IPS DF 6.9 (cell line): ENCODE results near the gene ADGRG6.

Experiments
- DNase-seq: peaks from one replicate; pipeline ENCODE4 v3.0.0-alpha.2; 2013; ENCODE audit warnings: low read depth, low spot score
- H3K27ac ChIP-seq: one replicate; pipeline ENCODE4 v1.5.1; 2013; ENCODE audit warnings: low read length, control low read depth
- H3K27me3 ChIP-seq: 2 replicates; pipeline ENCODE4 v1.6.1; 2013; ENCODE audit warnings: mild to moderate bottlenecking, low read length; ENCODE audit not compliant: control insufficient read depth, insufficient read depth
- H3K36me3 ChIP-seq: 2 replicates; pipeline ENCODE4 v1.6.1; 2013; ENCODE audit warnings: low read length; ENCODE audit not compliant: control insufficient read depth, insufficient read depth
- H3K4me1 ChIP-seq: 2 replicates; pipeline ENCODE4 v1.6.1; 2013; ENCODE audit warnings: low read length; ENCODE audit not compliant: control insufficient read depth, insufficient read depth
- H3K4me3 ChIP-seq: 2 replicates; pipeline ENCODE4 v1.5.1; 2013; ENCODE audit warnings: mild to moderate bottlenecking, low read length
- H3K9me3 ChIP-seq: 2 replicates; pipeline ENCODE4 v1.6.1; 2013; ENCODE audit warnings: low read length, inconsistent platforms; ENCODE audit not compliant: control insufficient read depth, insufficient read depth
- WGBS: extraction: QIAGEN DNeasy Blood & Tissue Kit; methylation state at CpG from one replicate; pipeline ENCODE4 v1.1.7; 2013; ENCODE audit warnings: mixed read lengths, missing lambda C conversion rate; ENCODE audit not compliant: insufficient read length, insufficient coverage; 5-methylcytosine and 5-hydroxymethylcytosine counted together

Gene ADGRG6

DNA sequence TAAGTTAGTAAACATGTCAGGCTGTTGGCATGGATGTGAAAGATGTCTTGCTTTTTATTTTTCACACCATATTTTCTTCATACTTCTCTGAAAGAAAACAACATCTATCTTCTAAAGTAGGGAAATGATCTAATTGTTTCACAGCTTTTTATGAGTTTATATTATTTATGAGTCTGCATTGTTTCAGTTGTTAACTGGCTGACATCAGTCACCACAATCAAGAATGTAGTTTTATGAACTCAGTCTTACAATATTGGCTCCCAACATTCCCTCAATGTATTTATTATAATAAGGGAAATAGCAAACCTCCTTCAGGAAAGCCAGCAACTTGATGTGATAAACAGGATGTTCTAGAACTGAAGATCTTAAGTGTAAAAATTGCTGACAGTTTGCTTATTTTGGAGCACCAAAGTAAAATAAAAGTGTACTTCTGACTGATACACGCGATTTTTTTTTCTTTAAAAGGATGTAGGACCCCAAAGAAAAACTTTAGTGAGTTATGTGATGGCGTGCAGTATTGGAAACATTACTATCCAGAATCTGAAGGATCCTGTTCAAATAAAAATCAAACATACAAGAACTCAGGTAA, 106.0 kb downstream of the ADGRG6 start:
- no peak for DNase-seq
- H3K4me1 ChIP-seq = no peaks in the 10 kb centered on the region
- H3K9me3 ChIP-seq = no peaks in the 10 kb centered on the region
- H3K36me3 ChIP-seq = no peaks in the 10 kb centered on the region
- H3K27ac ChIP-seq = no peak overlapping the region
- H3K4me3 ChIP-seq = no peak overlapping the region
- no CpG with 5 or more reads among the region's 3 CpGs for WGBS
- H3K27me3 ChIP-seq = no peaks in the 10 kb centered on the region

DNA sequence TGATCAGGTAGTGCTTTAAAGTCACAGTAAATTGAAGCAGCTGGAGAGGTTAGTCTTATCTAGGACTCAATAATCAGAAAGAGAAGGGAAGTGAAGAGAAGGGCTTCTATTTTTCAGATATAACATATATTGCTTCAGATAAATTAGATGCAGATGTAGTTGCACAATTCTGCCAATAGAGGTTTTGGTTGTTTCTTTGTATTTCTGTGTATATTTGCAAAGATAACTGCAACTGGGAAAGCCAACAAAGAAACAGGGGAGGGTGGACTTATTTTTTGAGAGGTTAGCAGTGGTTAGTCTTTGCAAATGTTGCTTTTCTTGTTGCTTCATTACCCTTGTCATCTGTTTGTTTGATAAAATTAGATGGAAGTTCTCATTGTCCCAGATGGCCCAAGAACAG, 106.6 kb downstream of the ADGRG6 start:
- Histone ChIP-seq H3K4me3 (no peak overlapping the region), H3K27me3 (no peaks in the 10 kb centered on the region), H3K9me3 (no peaks in the 10 kb centered on the region), H3K36me3 (no peaks in the 10 kb centered on the region), H3K4me1 (no peaks in the 10 kb centered on the region), H3K27ac (no peak overlapping the region)
- DNase-seq = no peak

DNA sequence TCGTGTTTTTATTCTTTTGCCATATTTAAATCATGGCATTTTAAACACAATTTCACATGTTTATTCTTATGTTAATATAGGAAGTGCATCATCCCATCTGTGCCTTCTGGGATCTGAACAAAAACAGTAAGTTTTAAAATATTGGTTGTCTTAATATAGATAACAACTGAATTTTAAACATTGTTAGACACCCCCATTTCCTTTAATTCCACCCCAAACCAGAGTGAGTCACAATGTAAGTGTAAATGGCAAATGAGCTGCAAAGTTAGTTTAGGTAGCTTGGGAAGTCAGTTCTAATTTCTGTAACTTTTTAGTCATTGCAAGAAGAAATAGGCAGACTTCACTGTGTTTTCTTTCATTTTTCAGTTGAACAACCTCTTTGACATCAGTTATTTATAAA, 108.0 kb downstream of the ADGRG6 start:
- DNase-seq = no peak
- H3K36me3 ChIP-seq = no peaks in the 10 kb centered on the region
- 0 out of 2 replicates have a peak, but pooled peaks cover 1% of the 10 kb centered on the region for H3K4me1 ChIP-seq
- H3K4me3 ChIP-seq = no peak overlapping the region
- WGBS = no CpG with 5 or more reads among the region's 1 CpG
- H3K27ac ChIP-seq = no peak overlapping the region
- no peaks in the 10 kb centered on the region for H3K9me3 ChIP-seq
- H3K27me3 ChIP-seq = no peaks in the 10 kb centered on the region

- no peak for DNase-seq
- no CpG with 5 or more reads among the region's 2 CpGs for WGBS
- H3K4me3 ChIP-seq = no peak overlapping the region
- H3K27me3 ChIP-seq = no peaks in the 10 kb centered on the region
- no peaks in the 10 kb centered on the region for H3K36me3 ChIP-seq
- H3K27ac ChIP-seq = no peak overlapping the region
- 0 out of 2 replicates have a peak, but pooled peaks cover 1% of the 10 kb centered on the region for H3K4me1 ChIP-seq
- H3K9me3 ChIP-seq = no peaks in the 10 kb centered on the region
These were observed 109.3 kb downstream of the ADGRG6 start for GRCh38 chr6:142411145-142411544.

DNA sequence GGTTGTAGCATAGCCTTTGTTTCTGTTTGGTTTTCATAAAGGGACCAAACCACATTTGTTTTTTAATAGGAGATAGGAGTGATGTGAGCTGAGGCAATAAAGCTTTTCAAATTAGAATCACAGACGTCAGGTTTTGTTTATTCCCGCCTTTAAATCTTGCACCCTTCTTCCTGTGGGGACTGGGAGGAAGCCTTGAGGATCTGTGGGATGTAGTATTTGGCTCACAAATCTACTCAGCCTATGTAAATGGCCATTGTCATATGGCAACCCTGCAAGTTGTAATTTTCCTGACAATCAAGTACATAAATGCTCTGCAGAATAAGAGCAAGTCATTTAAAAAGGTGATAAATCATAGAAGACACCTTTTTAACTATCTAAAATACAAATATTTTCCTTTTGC, 110.4 kb downstream of the ADGRG6 start:
- Histone ChIP-seq H3K36me3 (no peaks in the 10 kb centered on the region), H3K9me3 (no peaks in the 10 kb centered on the region), H3K4me3 (no peak overlapping the region), H3K27ac (no peak overlapping the region), H3K27me3 (no peaks in the 10 kb centered on the region), H3K4me1 (0 out of 2 replicates have a peak, but pooled peaks cover 1% of the 10 kb centered on the region)
- WGBS = no CpG with 5 or more reads among the region's 2 CpGs
- DNase-seq = no peak

- no CpG with 5 or more reads among the region's 2 CpGs for WGBS
- Histone ChIP-seq H3K4me1 (0 out of 2 replicates have a peak, but pooled peaks cover 1% of the 10 kb centered on the region), H3K36me3 (no peaks in the 10 kb centered on the region), H3K4me3 (no peak overlapping the region), H3K27me3 (no peaks in the 10 kb centered on the region), H3K9me3 (no peaks in the 10 kb centered on the region), H3K27ac (no peak overlapping the region)
- no peak for DNase-seq
These were observed 110.9 kb downstream of the ADGRG6 start for GRCh38 chr6:142412658-142413057.

DNA sequence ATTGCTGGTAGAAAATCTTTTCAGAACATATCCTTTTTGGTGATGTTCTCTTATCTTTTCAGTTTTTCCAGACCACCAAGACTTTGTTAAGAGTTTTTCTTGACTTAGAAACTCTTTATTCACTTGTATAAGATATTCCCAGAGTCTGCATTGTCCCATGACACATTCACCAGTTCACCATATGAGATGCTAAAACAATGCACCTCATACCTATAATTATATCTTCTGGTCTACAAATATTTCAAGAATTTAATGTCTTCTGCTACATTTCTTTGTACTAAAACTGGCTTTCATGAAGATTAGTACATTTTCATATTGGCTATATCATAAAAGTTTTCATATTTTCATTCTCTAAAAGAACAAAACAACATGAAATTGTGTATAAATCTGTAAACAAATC, 111.3 kb downstream of the ADGRG6 start:
- Histone ChIP-seq H3K9me3 (no peaks in the 10 kb centered on the region), H3K4me3 (no peak overlapping the region), H3K27me3 (no peaks in the 10 kb centered on the region), H3K27ac (no peak overlapping the region), H3K4me1 (0 out of 2 replicates have a peak, but pooled peaks cover 1% of the 10 kb centered on the region), H3K36me3 (no peaks in the 10 kb centered on the region)
- DNase-seq = no peak

- H3K27ac ChIP-seq = no peak overlapping the region
- WGBS = no CpG with 5 or more reads among the region's 8 CpGs
- no peak for DNase-seq
- H3K4me3 ChIP-seq = no peak overlapping the region
- no peaks in the 10 kb centered on the region for H3K9me3 ChIP-seq
- 0 out of 2 replicates have a peak, but pooled peaks cover 1% of the 10 kb centered on the region for H3K4me1 ChIP-seq
- no peaks in the 10 kb centered on the region for H3K27me3 ChIP-seq
- H3K36me3 ChIP-seq = no peaks in the 10 kb centered on the region
These were observed 112.8 kb downstream of the ADGRG6 start for GRCh38 chr6:142414462-142415250.

DNA sequence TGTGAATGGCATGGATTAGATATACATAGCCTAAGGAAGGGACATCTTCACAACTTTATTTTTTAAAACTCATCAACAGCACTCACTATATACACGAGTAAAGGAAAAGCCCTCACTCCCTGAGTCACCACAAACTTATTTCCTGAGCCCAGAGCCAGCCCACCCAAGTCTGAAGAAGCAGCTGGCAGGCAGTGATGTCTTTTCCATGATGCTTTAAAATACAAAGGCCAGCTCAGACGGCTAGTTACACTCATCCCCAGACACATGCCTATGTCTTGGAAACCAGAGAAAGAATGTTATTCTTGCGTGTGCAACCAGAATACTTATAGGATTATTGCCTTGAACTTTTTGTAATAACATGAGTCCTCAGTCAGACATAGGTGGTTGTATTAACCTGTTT, 114.4 kb downstream of the ADGRG6 start:
- Histone ChIP-seq H3K27ac (no peak overlapping the region), H3K27me3 (no peaks in the 10 kb centered on the region), H3K36me3 (no peaks in the 10 kb centered on the region), H3K9me3 (no peaks in the 10 kb centered on the region), H3K4me1 (0 out of 2 replicates have a peak, but pooled peaks cover 3% of the 10 kb centered on the region), H3K4me3 (no peak overlapping the region)
- no peak for DNase-seq
- no CpG with 5 or more reads among the region's 3 CpGs for WGBS

- Histone ChIP-seq H3K4me3 (no peak overlapping the region), H3K27ac (no peak overlapping the region), H3K9me3 (no peaks in the 10 kb centered on the region), H3K4me1 (0 out of 2 replicates have a peak, but pooled peaks cover 3% of the 10 kb centered on the region), H3K27me3 (no peaks in the 10 kb centered on the region), H3K36me3 (no peaks in the 10 kb centered on the region)
- DNase-seq = no peak
These were observed 114.9 kb downstream of the ADGRG6 start for GRCh38 chr6:142416686-142417085.

DNA sequence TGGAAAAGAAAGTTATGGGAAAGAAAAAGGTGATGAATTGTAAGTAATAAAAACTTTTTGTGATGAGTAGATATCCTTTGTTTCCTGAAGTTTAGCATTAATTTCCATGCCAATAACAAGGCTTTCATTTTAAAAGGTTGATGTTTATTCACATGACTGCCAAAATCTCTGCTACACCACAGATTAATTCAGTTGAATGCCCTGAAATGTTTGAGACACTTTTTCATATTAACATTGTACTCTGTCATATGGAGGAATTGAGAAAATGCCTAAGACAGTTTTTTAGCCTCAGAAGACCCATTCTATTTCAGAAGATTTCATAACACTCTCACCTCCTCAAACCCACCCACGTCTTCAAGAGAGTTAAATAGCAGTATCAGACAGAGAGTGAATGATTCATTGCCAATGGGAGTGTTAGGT, 115.5 kb downstream of the ADGRG6 start:
- WGBS = no CpG with 5 or more reads among the region's 1 CpG
- Histone ChIP-seq H3K27ac (no peak overlapping the region), H3K9me3 (no peaks in the 10 kb centered on the region), H3K4me3 (no peak overlapping the region), H3K36me3 (no peaks in the 10 kb centered on the region), H3K4me1 (0 out of 2 replicates have a peak, but pooled peaks cover 3% of the 10 kb centered on the region), H3K27me3 (no peaks in the 10 kb centered on the region)
- no peak for DNase-seq
